ENCODE data around the gene HPDL. TPM values are rescaled to one million over a fixed set of nuclear protein-coding genes. Genes with fewer than 3 reads are reported as not detected.

HPDL gene
- total RNA-seq, 1 donor from 2014 or later = 8.0 TPM

- Mint-ChIP-seq H3K4me1 (ENCODE audit: unreplicated experiment) (peaks cover 31% of the 10 kb centered on the region), H3K27ac (peak overlapping the region; percentile 61), H3K27me3 (no peaks in the 10 kb centered on the region)
Observed at GRCh38 chr1:45325851-45326506, 716 bp upstream of the HPDL start.

GRCh38 chr1:45327644-45328515, 1.2 kb downstream of the HPDL start:
- DNase-seq (ENCODE audit: extremely low spot score, unreplicated experiment) = no peak
- Mint-ChIP-seq H3K27ac (no peak overlapping the region), H3K4me1 (ENCODE audit: unreplicated experiment) (peaks cover 26% of the 10 kb centered on the region), H3K27me3 (no peaks in the 10 kb centered on the region), H3K36me3 (peaks cover 5% of the 10 kb centered on the region), H3K9me3 (no peaks in the 10 kb centered on the region), H3K4me3 (peak overlapping the region; percentile 70)
- no peak for TF ChIP-seq CTCF (conservative IDR thresholded peaks at IDR 0.05)

More at GRCh38 chr1:45325851-45326506, 716 bp upstream of the HPDL start:
- peaks cover 5% of the 10 kb centered on the region for H3K36me3 Mint-ChIP-seq
- peak overlapping the region; percentile 85 for H3K4me3 Mint-ChIP-seq
- TF ChIP-seq CTCF (conservative IDR thresholded peaks at IDR 0.05) = no peak
- H3K9me3 Mint-ChIP-seq = no peaks in the 10 kb centered on the region
- no peak for DNase-seq (ENCODE audit: extremely low spot score, unreplicated experiment)

- DNase-seq (ENCODE audit: extremely low spot score, unreplicated experiment) = no peak
- Mint-ChIP-seq H3K36me3 (peaks cover 5% of the 10 kb centered on the region), H3K27me3 (no peaks in the 10 kb centered on the region), H3K4me3 (peak overlapping the region; percentile 70), H3K9me3 (no peaks in the 10 kb centered on the region), H3K4me1 (ENCODE audit: unreplicated experiment) (peaks cover 26% of the 10 kb centered on the region), H3K27ac (no peak overlapping the region)
- no peak for TF ChIP-seq CTCF (conservative IDR thresholded peaks at IDR 0.05)
Observed at GRCh38 chr1:45328680-45329079, 2.0 kb downstream of the HPDL start.

GRCh38 chr1:45329445-45329844, 2.8 kb downstream of the HPDL start:
- no peak for TF ChIP-seq CTCF (conservative IDR thresholded peaks at IDR 0.05)
- peak overlapping the region; percentile 72 for H3K4me3 Mint-ChIP-seq
- H3K36me3 Mint-ChIP-seq = peaks cover 9% of the 10 kb centered on the region
- no peaks in the 10 kb centered on the region for H3K27me3 Mint-ChIP-seq
- H3K27ac Mint-ChIP-seq = peak overlapping the region; percentile 30
- H3K4me1 Mint-ChIP-seq (ENCODE audit: unreplicated experiment) = peaks cover 26% of the 10 kb centered on the region
- H3K9me3 Mint-ChIP-seq = no peaks in the 10 kb centered on the region
- DNase-seq (ENCODE audit: extremely low spot score, unreplicated experiment) = no peak

GRCh38 chr1:45331436-45332345, 5.0 kb downstream of the HPDL start:
- H3K27me3 Mint-ChIP-seq = no peaks in the 10 kb centered on the region
- no peak for TF ChIP-seq CTCF (conservative IDR thresholded peaks at IDR 0.05)
- no peaks in the 10 kb centered on the region for H3K9me3 Mint-ChIP-seq
- H3K36me3 Mint-ChIP-seq = peaks cover 16% of the 10 kb centered on the region
- no peak for DNase-seq (ENCODE audit: extremely low spot score, unreplicated experiment)
- no peak overlapping the region for H3K4me3 Mint-ChIP-seq
- H3K27ac Mint-ChIP-seq = no peak overlapping the region
- H3K4me1 Mint-ChIP-seq (ENCODE audit: unreplicated experiment) = peaks cover 29% of the 10 kb centered on the region
